Transverse colon (tissue), 4 donors: ENCODE measurements around the gene MYOZ3. TPM values are rescaled to one million over a fixed set of nuclear protein-coding genes. Genes with fewer than 3 reads are reported as not detected.

Source experiments
- DNase-seq: peaks from one replicate; pipeline ENCODE4 v3.0.0-alpha.2; 2019
- H3K27ac ChIP-seq, 4 donors: fragments of 200-600 bp; sonication (generic); 2 replicates each; pipeline ENCODE4 v1.5.1; 2016 to 2018; ENCODE audit warnings: inconsistent platforms in 4 of 4
- H3K27me3 ChIP-seq: fragments of 200-600 bp; sonication (generic); 2 replicates; pipeline ENCODE4 v1.5.1; 2017; ENCODE audit warnings: inconsistent platforms
- H3K36me3 ChIP-seq, 4 donors: fragments of 200-600 bp; sonication (generic); 2 replicates each; pipeline ENCODE4 v1.5.1; 2017 to 2019; ENCODE audit warnings: inconsistent platforms in 4 of 4
- H3K4me1 ChIP-seq, 4 donors: fragments of 200-600 bp; sonication (generic); 2 replicates each; pipeline ENCODE4 v1.5.1; 2017 to 2020; ENCODE audit warnings: inconsistent platforms in 4 of 4
- H3K4me3 ChIP-seq, 4 donors: fragments of 200-600 bp; sonication (generic); 1 replicate in 1 of 4; 2 replicates in 3 of 4; pipeline versions ENCODE4 v1.5.1 to v1.6.1; 2017 to 2019; ENCODE audit warnings: inconsistent platforms in 4 of 4
- H3K9me3 ChIP-seq, 2 donors: fragments of 200-600 bp; sonication (generic); 2 replicates each; pipeline ENCODE4 v1.5.1; 2017 to 2019; ENCODE audit warnings: inconsistent platforms in 2 of 2
- CTCF ChIP-seq, 5 experiments: fragments of 200-600 bp in 3 of 5; fragments of 450-650 bp in 2 of 5; sonication (generic) in 3 of 5; IDR thresholded peaks; 1 replicate in 2 of 5; 2 replicates in 3 of 5; pipeline ENCODE4 v1.5.1; 2016 to 2017; ENCODE audit warnings: antibody characterized with exemption in 5 of 5, inconsistent platforms in 3 of 5, mild to moderate bottlenecking in 2 of 5, moderate library complexity in 1 of 5
- EP300 ChIP-seq: sonication (generic); formaldehyde crosslinking; IDR thresholded peaks from one replicate; pipeline ENCODE4 v1.6.1; 2017; ENCODE audit warnings: antibody characterized with exemption, low read depth
- POLR2A ChIP-seq: fragments of 450-650 bp; IDR thresholded peaks from one replicate; pipeline ENCODE4 v1.6.1; 2016; ENCODE audit warnings: antibody characterized with exemption, mild to moderate bottlenecking, moderate library complexity
- POLR2AphosphoS5 ChIP-seq, 3 donors: sonication (generic); formaldehyde crosslinking; IDR thresholded peaks; one replicate each; pipeline ENCODE4 v1.6.1; 2016; ENCODE audit warnings: antibody characterized with exemption in 3 of 3
- whole genome bisulfite sequencing, 2 donors: methylation state at CpG; one replicate each; pipeline ENCODE4 v1.1.5; 2018; ENCODE audit warnings: low coverage in 1 of 2; 5-methylcytosine and 5-hydroxymethylcytosine counted together
- in situ Hi-C, 4 donors: fragments of 200-750 bp; cut with MboI; loops; one replicate each; pipeline versions ENCODE4 v1.15.0 to v1.15.1; 2017; ENCODE audit warnings: low sequenced_read_pairs in 3 of 4, low pct_ligation_motif_present in 1 of 4, low pct_unique_long_range_greater_than_20kb in 1 of 4
- intact Hi-C: fragments of 100-400 bp; cut with DNase I; formaldehyde crosslinking; loops from one replicate; pipeline ENCODE4 v1.15.1; 2023; ENCODE audit warnings: low total_unique reads
- total RNA-seq, 4 donors: library from RNA; depleted of rRNA; stranded (reverse); fragments of >200 nt; gene quantifications; one replicate each; pipeline ENCODE4 v1.1.0, GENCODE V29; 2016

MYOZ3 gene
- total RNA-seq, 4 donors from 2014 or later: not detected

- peaks cover 0 to under 1% (median 0%) of the 10 kb centered on the region in 4 donors for H3K4me1 ChIP-seq
- 77 to 100% methylated on average over 1 to 4 of the region's 4 CpGs for WGBS, 2 donors
- DNase-seq: no peak
- TF ChIP-seq POLR2A (no peak), EP300 (no peak), CTCF (IDR thresholded peaks at IDR 0.05) (no peak), POLR2AphosphoS5 (IDR thresholded peaks at IDR 0.05) (no peak)
- peaks cover 12% of the 10 kb centered on the region for H3K27me3 ChIP-seq
- intact Hi-C loops (no loop called here), in situ Hi-C loops (loop anchor here (25.0 kb wide), 2 partner anchors 101 to 201 kb away; no protein-coding TSS in a partner anchor)
- no peak overlapping the region for H3K27ac ChIP-seq
- no peak overlapping the region for H3K4me3 ChIP-seq
- no peaks in the 10 kb centered on the region for H3K36me3 ChIP-seq
- no peaks in the 10 kb centered on the region for H3K9me3 ChIP-seq
Measured at GRCh38 chr5:150662731-150663516, 1.9 kb downstream of the MYOZ3 start.

GRCh38 chr5:150663936-150664335, 2.9 kb downstream of the MYOZ3 start:
- Histone ChIP-seq H3K9me3 (no peaks in the 10 kb centered on the region), H3K4me1 (no peaks in the 10 kb centered on the region), H3K4me3 (no peak overlapping the region), H3K27me3 (peaks cover 12% of the 10 kb centered on the region), H3K36me3 (no peaks in the 10 kb centered on the region), H3K27ac (no peak overlapping the region)
- in situ Hi-C loops (loop anchor here (25.0 kb wide), 2 partner anchors 102 to 202 kb away; no protein-coding TSS in a partner anchor), intact Hi-C loops (no loop called here)
- TF ChIP-seq POLR2A: no peak
- TF ChIP-seq POLR2AphosphoS5 (IDR thresholded peaks at IDR 0.05): no peak
- no peak for TF ChIP-seq EP300
- TF ChIP-seq CTCF (IDR thresholded peaks at IDR 0.05): no peak
- WGBS, 2 donors: 79 to 91% methylated on average over 3 of the region's 3 CpGs
- no peak for DNase-seq

- H3K27me3 ChIP-seq: peaks cover 17% of the 10 kb centered on the region
- H3K4me3 ChIP-seq: no peak overlapping the region
- H3K36me3 ChIP-seq: no peaks in the 10 kb centered on the region
- H3K9me3 ChIP-seq: no peaks in the 10 kb centered on the region
- in situ Hi-C loops: loop anchor here (25.0 kb wide), 2 partner anchors 103 to 203 kb away; no protein-coding TSS in a partner anchor
- H3K4me1 ChIP-seq: no peaks in the 10 kb centered on the region
- intact Hi-C loops: no loop called here
- 50 to 61% methylated on average over 2 to 12 of the region's 12 CpGs for WGBS, 2 donors
- TF ChIP-seq POLR2A (no peak), EP300 (no peak), CTCF (IDR thresholded peaks at IDR 0.05) (no peak), POLR2AphosphoS5 (IDR thresholded peaks at IDR 0.05) (no peak)
- no peak for DNase-seq
- no peak overlapping the region for H3K27ac ChIP-seq
Measured at GRCh38 chr5:150665044-150665443, 4.0 kb downstream of the MYOZ3 start.

- intact Hi-C loops (loop anchor here (5.0 kb wide), 1 partner anchor 93 kb away; no protein-coding TSS in a partner anchor), in situ Hi-C loops (loop anchor here (25.0 kb wide), 2 partner anchors 108 to 208 kb away; no protein-coding TSS in a partner anchor)
- no peak for TF ChIP-seq CTCF (IDR thresholded peaks at IDR 0.05)
- TF ChIP-seq EP300: no peak
- no peak for TF ChIP-seq POLR2AphosphoS5 (IDR thresholded peaks at IDR 0.05)
- no peak for TF ChIP-seq POLR2A
- Histone ChIP-seq H3K36me3 (no peaks in the 10 kb centered on the region), H3K4me1 (peaks cover 6 to 20% (median 15%) of the 10 kb centered on the region in 4 donors), H3K4me3 (no peak overlapping the region), H3K9me3 (no peaks in the 10 kb centered on the region), H3K27ac (no peak overlapping the region), H3K27me3 (peaks cover 38% of the 10 kb centered on the region)
- no peak for DNase-seq
- 38 to 86% methylated on average over 1 to 14 of the region's 14 CpGs for WGBS, 2 donors
Measured at GRCh38 chr5:150670275-150670947, 9.4 kb downstream of the MYOZ3 start.
